Colonic mucosa (tissue), 4 donors: ENCODE results near the gene PDE1C. TPM values are rescaled to one million over a fixed set of nuclear protein-coding genes. Genes with fewer than 3 reads are reported as not detected.
A peak's percentile ranks its signal among the peaks of the same experiment; 100 is the strongest.

Experiments used
- DNase-seq: peaks from one replicate; pipeline ENCODE4 v3.0.0-alpha.2; 2020
- H3K27ac ChIP-seq: fragments of 200-600 bp; one replicate; pipeline ENCODE4 v1.8.0; 2021
- H3K27me3 ChIP-seq: fragments of 200-600 bp; one replicate; pipeline ENCODE4 v1.8.0; 2021
- H3K36me3 ChIP-seq: fragments of 200-600 bp; one replicate; pipeline ENCODE4 v1.8.0; 2021
- H3K4me1 ChIP-seq: fragments of 200-600 bp; one replicate; pipeline ENCODE4 v1.8.0; 2021; ENCODE audit warnings: mild to moderate bottlenecking
- H3K4me3 ChIP-seq: fragments of 200-600 bp; one replicate; pipeline ENCODE4 v1.8.0; 2021
- H3K9ac ChIP-seq, 2 donors: one replicate each; pipeline ENCODE4 v1.7.0; 2013; ENCODE audit warnings: control low read depth in 2 of 2, low read depth in 2 of 2, low read length in 2 of 2
- H3K9me3 ChIP-seq: fragments of 200-600 bp; one replicate; pipeline ENCODE4 v1.8.0; 2021
- CTCF ChIP-seq: fragments of 200-600 bp; IDR thresholded peaks from one replicate; pipeline ENCODE4 v1.8.0; 2022; ENCODE audit warnings: antibody characterized with exemption, mild to moderate bottlenecking
- intact Hi-C: fragments of 100-400 bp; cut with DNase I; formaldehyde crosslinking; loops from one replicate; pipeline ENCODE4 v1.14.1; 2022
- total RNA-seq, 2 donors: library from RNA; stranded (reverse); fragmentation: NEBNext Ultra II Directional in 1 of 2; extraction: Animal tissue kit (Norgen Biotek cat#: 25700) in 1 of 2; gene quantifications; one replicate each; pipeline ENCODE4 v1.2.1, GENCODE V29; 2021
- donor health status: healthy.
- donor health status: DM: no; HTN: no; CAD: no.
- donor health status: DM: no; HTN: no; CAD: no.

Gene PDE1C
- total RNA-seq, 2 donors from 2014 or later = 1.2 to 2.7 TPM

GRCh38 chr7:32062150-32062549, 8.1 kb downstream of the PDE1C start:
- peak; percentile 47 for TF ChIP-seq CTCF
- Histone ChIP-seq H3K9me3 (no peaks in the 10 kb centered on the region), H3K36me3 (no peaks in the 10 kb centered on the region), H3K4me3 (no peak overlapping the region), H3K4me1 (peaks cover 10% of the 10 kb centered on the region), H3K27ac (no peak overlapping the region), H3K27me3 (no peaks in the 10 kb centered on the region), H3K9ac (no peak overlapping the region)
- peak; percentile 63 for DNase-seq
- intact Hi-C loops = loop anchor here (10.0 kb wide), 1 partner anchor 247 kb away; no protein-coding TSS in a partner anchor

- Histone ChIP-seq H3K36me3 (no peaks in the 10 kb centered on the region), H3K9ac (no peak overlapping the region), H3K27ac (no peak overlapping the region), H3K4me1 (peaks cover 10% of the 10 kb centered on the region), H3K9me3 (no peaks in the 10 kb centered on the region), H3K4me3 (no peak overlapping the region), H3K27me3 (no peaks in the 10 kb centered on the region)
- TF ChIP-seq CTCF = no peak
- intact Hi-C loops = loop anchor here (10.0 kb wide), 1 partner anchor 247 kb away; no protein-coding TSS in a partner anchor
- DNase-seq = no peak
Measured at GRCh38 chr7:32061346-32061745, 8.9 kb downstream of the PDE1C start.

GRCh38 chr7:32059289-32060011, 10.8 kb downstream of the PDE1C start:
- H3K9ac ChIP-seq = no peak overlapping the region
- H3K36me3 ChIP-seq = no peaks in the 10 kb centered on the region
- no peaks in the 10 kb centered on the region for H3K9me3 ChIP-seq
- intact Hi-C loops = loop anchor here (10.0 kb wide), 1 partner anchor 245 kb away; no protein-coding TSS in a partner anchor
- no peak overlapping the region for H3K4me3 ChIP-seq
- H3K4me1 ChIP-seq = peaks cover 10% of the 10 kb centered on the region
- no peak for TF ChIP-seq CTCF
- no peak for DNase-seq
- H3K27ac ChIP-seq = peak overlapping the region; percentile 13
- H3K27me3 ChIP-seq = no peaks in the 10 kb centered on the region

- TF ChIP-seq CTCF = no peak
- Histone ChIP-seq H3K4me3 (no peak overlapping the region), H3K27me3 (no peaks in the 10 kb centered on the region), H3K4me1 (peaks cover 10% of the 10 kb centered on the region), H3K9ac (no peak overlapping the region), H3K9me3 (no peaks in the 10 kb centered on the region), H3K36me3 (no peaks in the 10 kb centered on the region), H3K27ac (no peak overlapping the region)
- no peak for DNase-seq
- intact Hi-C loops = no loop called here
Measured at GRCh38 chr7:32058002-32058401, 12.2 kb downstream of the PDE1C start.

- no peak for TF ChIP-seq CTCF
- Histone ChIP-seq H3K4me1 (peaks cover 10% of the 10 kb centered on the region), H3K4me3 (no peak overlapping the region), H3K36me3 (no peaks in the 10 kb centered on the region), H3K27me3 (no peaks in the 10 kb centered on the region), H3K9me3 (no peaks in the 10 kb centered on the region), H3K27ac (no peak overlapping the region), H3K9ac (no peak overlapping the region)
- intact Hi-C loops = no loop called here
- DNase-seq = no peak
Measured at GRCh38 chr7:32056767-32057166, 13.4 kb downstream of the PDE1C start.
